Dermis blood vessel endothelial cell (primary cell): ENCODE data around the gene C9orf78. TPM values are rescaled to one million over a fixed set of nuclear protein-coding genes. Genes with fewer than 3 reads are reported as not detected.

Experiments
- DNase-seq: peaks from one replicate; pipeline ENCODE4 v3.0.0; 2010
- total RNA-seq: library from RNA; depleted of rRNA; stranded (reverse); fragments of >200 nt; gene quantifications from 2 replicates; pipeline ENCODE4 v1.2.3, GENCODE V29; 2014

Gene C9orf78
- total RNA-seq, 1 donor from 2014 or later = 37.4 TPM

DNA sequence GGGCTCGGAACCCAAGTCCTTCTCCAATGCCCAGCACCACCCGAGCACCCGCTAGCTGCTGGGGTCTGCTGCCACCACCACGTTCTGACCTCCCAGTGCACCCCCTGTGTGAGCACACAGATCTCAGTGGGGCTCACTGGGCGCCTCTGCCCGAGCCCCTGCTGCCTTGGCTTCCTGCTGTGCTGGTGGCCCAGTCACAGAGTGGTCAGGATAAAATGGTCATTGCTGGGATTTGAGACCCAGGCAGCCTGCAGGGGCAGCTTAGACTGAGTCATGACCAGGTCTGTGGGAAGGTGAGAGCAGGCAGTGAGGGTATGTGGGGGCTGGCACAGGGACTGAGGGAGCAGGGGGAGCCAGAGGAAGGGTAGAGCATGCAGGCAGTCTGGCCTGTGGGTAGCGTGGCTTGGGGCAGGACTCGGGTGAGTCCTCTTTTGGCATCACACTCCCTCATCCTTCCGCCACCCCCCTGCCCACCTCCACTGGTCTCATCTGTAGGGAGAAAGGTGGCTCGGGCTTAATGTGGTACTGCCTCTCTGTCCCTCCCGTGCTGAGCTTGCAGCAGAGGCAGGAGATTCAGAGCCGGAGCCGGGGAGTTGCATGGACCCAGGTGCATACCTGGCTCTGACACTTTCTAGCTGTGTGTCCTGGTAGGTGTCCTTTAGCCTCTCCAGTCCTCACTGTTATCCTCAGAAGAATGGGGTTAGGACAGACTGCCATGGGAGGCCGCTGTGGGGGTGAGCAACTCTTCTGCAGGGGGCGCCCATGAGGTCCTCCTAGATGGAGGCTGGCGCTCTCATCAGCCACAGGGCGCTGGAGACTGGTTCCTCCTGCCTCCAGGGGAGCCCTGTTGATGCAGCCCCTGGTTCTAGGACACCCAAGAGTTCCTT is 32.3 kb upstream of the C9orf78 start:
- no peak for DNase-seq

- no peak for DNase-seq
These were observed 31.5 kb upstream of the C9orf78 start for GRCh38 chr9:129866394-129867135.

- no peak for DNase-seq
These were observed 30.7 kb upstream of the C9orf78 start for GRCh38 chr9:129865668-129866320.

DNA sequence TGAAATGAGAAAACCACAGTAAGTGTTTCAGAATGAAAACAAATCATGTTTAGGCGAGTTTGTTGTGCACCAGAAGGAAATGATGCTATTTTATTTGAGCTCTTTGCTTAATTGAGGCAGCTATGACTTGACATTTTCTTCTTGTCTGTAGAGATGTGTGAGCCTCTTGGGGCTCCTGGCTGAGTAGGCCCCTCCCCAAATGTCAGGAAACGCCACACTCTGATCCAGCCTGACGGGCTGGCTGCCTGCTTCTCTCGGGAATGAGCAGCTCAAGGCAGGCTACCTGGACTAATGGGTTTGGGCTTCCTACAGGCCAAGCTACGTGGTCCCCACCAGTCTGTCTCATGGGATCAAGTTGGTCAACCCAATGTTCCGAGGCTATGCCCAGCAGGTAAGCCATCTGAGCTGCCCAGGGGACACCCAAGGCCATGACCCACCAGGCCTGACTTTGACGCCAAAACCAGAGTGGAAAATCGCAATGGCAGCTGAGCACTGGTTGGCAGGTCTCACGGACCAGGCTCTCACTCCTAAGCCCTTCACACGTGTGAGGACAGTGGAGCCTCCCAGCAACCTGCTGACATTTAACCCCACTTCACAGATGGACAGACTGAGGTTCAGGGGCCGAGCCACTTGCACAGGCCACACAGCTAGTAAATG is 30.0 kb upstream of the C9orf78 start:
- DNase-seq = no peak

- DNase-seq = peak; percentile 39
These were observed 28.1 kb upstream of the C9orf78 start for GRCh38 chr9:129863059-129863690.

GRCh38 chr9:129861447-129861827 is 26.4 kb upstream of the C9orf78 start:
- no peak for DNase-seq

GRCh38 chr9:129860653-129861446 is 25.8 kb upstream of the C9orf78 start:
- DNase-seq = no peak

DNA sequence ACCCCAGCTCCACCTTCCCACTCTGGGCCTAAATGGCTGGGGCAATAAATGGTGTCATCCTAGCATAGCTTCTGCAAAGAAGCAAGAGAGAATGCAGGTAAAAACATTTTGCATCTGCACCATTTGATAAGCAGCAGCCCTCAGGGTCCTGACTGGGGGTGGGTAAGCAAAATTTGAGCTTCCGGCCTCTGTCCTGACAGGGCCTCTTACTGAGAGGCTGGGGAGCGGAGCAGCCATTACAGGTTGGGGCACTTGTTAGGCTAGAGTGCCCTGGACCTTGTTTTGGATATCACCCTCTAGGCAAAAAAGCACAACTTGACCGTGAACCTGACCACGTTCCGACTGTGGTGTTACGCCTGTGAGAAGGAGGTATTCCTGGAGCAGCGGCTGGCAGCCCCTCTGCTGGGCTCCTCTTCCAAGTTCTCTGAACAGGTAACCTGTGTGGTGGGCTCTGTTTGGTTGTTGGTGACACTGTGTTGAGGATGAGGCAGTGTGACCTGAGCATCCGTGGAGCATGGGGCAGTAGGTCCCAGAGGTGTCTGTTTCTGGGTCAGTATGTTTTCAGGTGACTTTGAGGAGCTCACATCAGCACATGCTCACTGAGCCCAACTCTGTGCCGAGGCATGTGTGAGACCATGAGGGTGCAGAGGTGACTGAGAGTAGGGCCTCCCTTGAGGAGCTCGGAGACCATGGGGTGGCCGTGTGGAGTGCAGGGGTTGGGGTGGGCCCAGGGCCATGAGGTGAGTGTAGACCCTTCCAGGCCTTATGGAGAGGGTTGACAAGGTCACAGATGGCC is 23.3 kb upstream of the C9orf78 start:
- no peak for DNase-seq

GRCh38 chr9:129857207-129857606 is 22.1 kb upstream of the C9orf78 start:
- DNase-seq = no peak

GRCh38 chr9:129854588-129855110 is 19.6 kb upstream of the C9orf78 start:
- DNase-seq = no peak

- no peak for DNase-seq
These were observed 18.5 kb upstream of the C9orf78 start for GRCh38 chr9:129853614-129854013.

DNA sequence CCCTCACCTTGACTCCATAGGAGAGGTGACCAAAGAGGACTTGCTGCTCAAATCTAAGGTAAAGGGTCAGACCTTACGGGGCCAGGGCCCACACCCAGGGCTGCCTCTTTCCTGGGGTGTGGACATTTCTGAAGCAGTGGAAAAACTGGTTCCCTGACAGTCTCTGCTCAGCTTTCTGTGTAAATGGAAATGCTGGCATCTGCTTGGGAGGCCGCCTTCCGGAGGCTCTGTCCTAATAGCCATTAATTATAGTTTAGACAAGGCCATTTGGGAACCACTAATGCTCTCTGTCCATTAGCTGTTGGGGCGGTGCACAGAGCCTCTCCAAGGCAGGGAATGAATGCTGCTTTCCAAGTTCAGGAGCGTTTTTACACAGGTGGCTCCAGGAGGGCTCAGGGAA is 17.5 kb upstream of the C9orf78 start:
- no peak for DNase-seq

DNA sequence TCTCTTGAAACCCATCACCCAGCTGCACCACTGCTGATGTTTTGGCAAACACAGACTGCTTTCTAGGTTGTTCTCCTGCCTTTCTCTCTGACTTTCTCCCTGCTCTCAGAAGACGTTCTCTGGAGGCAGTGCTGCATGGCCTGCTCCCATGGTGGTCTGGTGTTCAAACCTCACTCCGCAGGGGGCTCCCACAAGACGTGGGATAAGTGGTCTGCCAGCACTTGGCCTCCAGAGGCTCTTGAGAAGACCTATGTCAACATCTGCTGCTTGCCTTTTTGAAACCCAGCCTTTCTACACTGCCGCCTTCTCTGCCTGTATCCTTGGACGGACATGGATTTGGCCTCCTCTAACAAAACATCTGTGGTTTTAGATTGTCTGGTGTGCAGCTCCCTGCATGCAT is 16.7 kb upstream of the C9orf78 start:
- no peak for DNase-seq

GRCh38 chr9:129850821-129851550 is 15.9 kb upstream of the C9orf78 start:
- no peak for DNase-seq

- no peak for DNase-seq
These were observed 14.8 kb upstream of the C9orf78 start for GRCh38 chr9:129849901-129850300.

GRCh38 chr9:129848712-129849441 is 13.8 kb upstream of the C9orf78 start:
- no peak for DNase-seq

DNA sequence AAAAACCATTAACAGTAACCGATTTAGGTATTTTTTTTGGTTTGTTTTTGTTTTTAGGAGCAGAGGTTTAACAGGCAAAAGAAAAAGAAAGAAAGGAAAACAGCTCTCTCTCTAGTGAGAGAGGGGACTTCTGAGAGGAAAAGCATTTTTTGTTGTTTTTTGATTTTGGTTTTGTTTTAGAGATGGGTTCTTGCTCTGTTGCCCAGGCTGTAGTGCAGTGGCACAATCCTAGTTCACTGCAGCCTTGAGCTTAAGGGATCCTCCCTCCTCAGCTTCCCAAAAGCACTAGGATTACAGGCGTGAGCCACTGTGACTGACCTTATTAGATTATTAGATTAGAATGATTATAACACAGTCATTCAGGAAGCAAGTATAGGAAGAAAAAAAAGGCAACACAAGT is 10.3 kb upstream of the C9orf78 start:
- DNase-seq = no peak

DNA sequence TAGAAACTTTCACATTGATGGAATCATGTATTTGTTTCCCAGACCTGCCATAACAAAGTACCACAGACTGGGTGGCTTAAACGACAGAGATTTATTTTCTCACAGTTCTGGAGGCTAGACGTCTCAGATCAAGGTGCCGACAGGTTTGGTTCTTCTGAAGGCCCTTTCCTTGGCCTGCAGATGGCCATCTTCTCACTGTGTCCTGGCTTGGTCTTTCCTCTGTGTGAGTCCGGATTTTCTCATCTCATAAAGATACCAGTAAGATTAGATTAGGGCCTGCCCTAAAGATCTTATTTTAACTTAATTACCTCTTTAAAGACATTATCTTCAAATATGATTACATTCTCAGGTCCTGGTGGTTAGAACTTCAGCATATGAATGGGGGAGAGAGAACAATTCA is 6.0 kb upstream of the C9orf78 start:
- no peak for DNase-seq

DNA sequence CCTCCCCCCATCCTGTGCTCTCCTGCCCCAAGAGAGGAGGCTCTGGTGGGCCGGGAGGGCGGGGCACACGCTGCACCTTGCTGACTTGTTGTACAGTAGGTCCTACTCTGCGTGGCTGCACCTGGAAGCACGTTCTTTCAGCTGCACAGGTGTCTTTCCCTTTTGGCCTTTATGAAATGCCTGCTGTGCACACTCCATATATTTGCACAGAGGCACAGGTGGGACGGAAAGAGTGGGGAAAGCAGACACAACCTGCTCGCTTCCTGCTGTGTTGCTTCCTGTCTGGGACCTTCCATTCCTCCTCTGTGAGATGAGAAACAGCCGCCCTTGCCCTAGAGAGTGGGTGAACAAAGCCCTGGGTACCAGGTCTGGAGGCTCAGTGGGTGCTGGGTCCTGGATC is 5.0 kb upstream of the C9orf78 start:
- DNase-seq = no peak
